ENCODE measurements around the gene SULT4A1. TPM values are rescaled to one million over a fixed set of nuclear protein-coding genes. Genes with fewer than 3 reads are reported as not detected.

The SULT4A1 gene
- polyA plus RNA-seq, 1 of the 3 experiments (the other 2 are of a cell fraction), result 3.9 TPM

DNA sequence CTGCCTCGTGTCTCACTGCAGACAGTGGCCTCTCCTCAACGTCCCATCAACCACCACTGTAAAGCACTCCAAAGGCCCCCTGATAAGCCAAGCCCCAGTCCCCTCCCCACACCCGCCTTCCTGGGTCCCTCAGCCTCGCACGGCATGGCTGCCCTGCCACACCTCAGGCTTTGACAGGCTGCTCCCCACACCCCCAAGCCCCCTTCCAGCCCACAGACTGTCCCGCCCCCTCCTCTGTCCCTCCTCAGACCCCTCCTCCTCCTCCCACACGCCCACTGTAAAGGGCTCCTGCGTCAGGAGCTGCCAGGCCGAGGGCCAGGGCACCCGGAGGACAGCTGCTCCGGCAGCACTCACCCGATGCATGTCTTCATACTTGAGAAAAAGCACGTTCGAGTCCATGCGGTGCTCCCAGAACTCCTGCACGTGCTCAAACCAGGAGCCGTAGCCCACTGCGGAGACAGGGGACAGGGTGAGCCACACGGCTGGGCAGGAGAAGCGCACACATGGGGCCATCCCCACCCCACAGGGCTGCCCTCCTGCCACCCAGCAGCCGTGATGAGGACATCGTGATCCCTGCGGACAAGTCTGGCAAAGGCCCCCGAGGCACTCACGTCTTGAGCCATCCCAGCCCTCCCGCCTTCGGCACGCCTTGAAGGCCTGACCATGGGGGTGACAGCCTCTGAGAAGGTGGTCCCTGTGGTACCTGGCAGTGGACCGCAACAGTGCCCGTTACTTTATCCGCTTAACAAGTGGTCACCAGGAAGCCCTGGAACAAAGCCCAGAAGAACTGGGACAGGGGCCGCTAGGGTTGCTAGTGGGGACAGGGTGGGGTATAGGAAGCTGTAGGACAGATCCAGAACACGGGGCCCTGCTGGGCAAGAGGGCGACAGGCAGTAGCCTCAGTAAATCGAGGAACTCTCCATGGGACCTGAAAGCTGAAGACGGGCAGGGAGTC is 28.8 kb downstream of the SULT4A1 start:
- 82% methylated on average over 10 of the region's 36 CpGs for WGBS (ENCODE audit: low lambda C conversion rate)

GRCh38 chr22:43832393-43833265 is 29.7 kb downstream of the SULT4A1 start:
- Histone ChIP-seq H3K9me2 (no peaks in the 10 kb centered on the region), H3K27ac (ENCODE audit: low read depth in 2 of 2, low read length in 1 of 2) (no peak overlapping the region), H3K4me2 (no peak overlapping the region), H3K4me3 (ENCODE audit: low read depth in 2 of 2, low read length in 1 of 2) (no peak overlapping the region), H4K20me1 (ENCODE audit: insufficient read depth) (no peaks in the 10 kb centered on the region), H3F3A (replicated peaks; ENCODE audit: insufficient read depth) (no peaks in the 10 kb centered on the region), H3K9me3 (no peaks in the 10 kb centered on the region), H3K79me2 (ENCODE audit: insufficient read depth) (no peaks in the 10 kb centered on the region), H3K27me3 (ENCODE audit: insufficient read depth) (no peaks in the 10 kb centered on the region), H2AFZ (ENCODE audit: low read depth) (no peak overlapping the region), H3K4me1 (ENCODE audit: control insufficient read depth in 1 of 2, insufficient read depth in 2 of 2, low read depth in 1 of 2, low read length in 1 of 2) (peaks cover 0 to 25% of the 10 kb centered on the region in 2 experiments; a peak in 2 of 4 replicates), H3K9ac (no peak overlapping the region), H3K36me3 (replicated peaks in 1 of 2; ENCODE audit: control insufficient read depth in 1 of 2, insufficient read depth in 2 of 2, low read length in 1 of 2) (no peaks in the 10 kb centered on the region)
- ChIA-PET POLR2A (no interaction called here), CTCF (interaction anchor here (1.5 kb wide), 1 partner anchor 16 kb away, joined by 3 read pairs; no protein-coding TSS in a partner anchor)
- TF ChIP-seq GABPA (IDR thresholded peaks at IDR 0.05; ENCODE audit: low read depth) (no peak), ZBTB33 (IDR thresholded peaks at IDR 0.05; ENCODE audit: borderline replicate concordance, low read depth) (no peak), EP300 (IDR thresholded peaks at IDR 0.05; ENCODE audit: borderline replicate concordance in 1 of 2, low read depth in 1 of 2, low read length in 1 of 2) (no peak), FOXJ3 (CRISPR knock-in tag; IDR thresholded peaks at IDR 0.05) (no peak), NRF1 (IDR thresholded peaks at IDR 0.05; ENCODE audit: low read depth, low read length) (no peak), MEF2A (IDR thresholded peaks at IDR 0.05; ENCODE audit: borderline replicate concordance, low read depth) (no peak), SMC3 (IDR thresholded peaks at IDR 0.05; ENCODE audit: low read depth, low read length) (no peak), RAD21 (IDR thresholded peaks at IDR 0.05; ENCODE audit: low read length) (no peak), JUND (IDR thresholded peaks at IDR 0.05) (no peak), RFX5 (IDR thresholded peaks at IDR 0.05; ENCODE audit: low read length) (no peak), ELF1 (IDR thresholded peaks at IDR 0.05) (no peak), TAF1 (IDR thresholded peaks at IDR 0.05; ENCODE audit: borderline replicate concordance, low read depth, low read length) (no peak), EZH2phosphoT487 (IDR thresholded peaks at IDR 0.05; ENCODE audit: borderline replicate concordance, low read depth) (no peak), MXI1 (IDR thresholded peaks at IDR 0.05; ENCODE audit: low read depth, low read length) (no peak), SIN3A (IDR thresholded peaks at IDR 0.05; ENCODE audit: borderline replicate concordance, low read depth, low read length) (no peak)
- TF ChIP-seq, protein P1, sequence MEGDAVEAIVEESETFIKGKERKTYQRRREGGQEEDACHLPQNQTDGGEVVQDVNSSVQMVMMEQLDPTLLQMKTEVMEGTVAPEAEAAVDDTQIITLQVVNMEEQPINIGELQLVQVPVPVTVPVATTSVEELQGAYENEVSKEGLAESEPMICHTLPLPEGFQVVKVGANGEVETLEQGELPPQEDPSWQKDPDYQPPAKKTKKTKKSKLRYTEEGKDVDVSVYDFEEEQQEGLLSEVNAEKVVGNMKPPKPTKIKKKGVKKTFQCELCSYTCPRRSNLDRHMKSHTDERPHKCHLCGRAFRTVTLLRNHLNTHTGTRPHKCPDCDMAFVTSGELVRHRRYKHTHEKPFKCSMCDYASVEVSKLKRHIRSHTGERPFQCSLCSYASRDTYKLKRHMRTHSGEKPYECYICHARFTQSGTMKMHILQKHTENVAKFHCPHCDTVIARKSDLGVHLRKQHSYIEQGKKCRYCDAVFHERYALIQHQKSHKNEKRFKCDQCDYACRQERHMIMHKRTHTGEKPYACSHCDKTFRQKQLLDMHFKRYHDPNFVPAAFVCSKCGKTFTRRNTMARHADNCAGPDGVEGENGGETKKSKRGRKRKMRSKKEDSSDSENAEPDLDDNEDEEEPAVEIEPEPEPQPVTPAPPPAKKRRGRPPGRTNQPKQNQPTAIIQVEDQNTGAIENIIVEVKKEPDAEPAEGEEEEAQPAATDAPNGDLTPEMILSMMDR (IDR thresholded peaks at IDR 0.05), result no peak
- TF ChIP-seq, protein P2, sequence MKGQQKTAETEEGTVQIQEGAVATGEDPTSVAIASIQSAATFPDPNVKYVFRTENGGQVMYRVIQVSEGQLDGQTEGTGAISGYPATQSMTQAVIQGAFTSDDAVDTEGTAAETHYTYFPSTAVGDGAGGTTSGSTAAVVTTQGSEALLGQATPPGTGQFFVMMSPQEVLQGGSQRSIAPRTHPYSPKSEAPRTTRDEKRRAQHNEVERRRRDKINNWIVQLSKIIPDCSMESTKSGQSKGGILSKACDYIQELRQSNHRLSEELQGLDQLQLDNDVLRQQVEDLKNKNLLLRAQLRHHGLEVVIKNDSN (IDR thresholded peaks at IDR 0.05; ENCODE audit: borderline replicate concordance, low read depth), result no peak
- TF ChIP-seq, protein P3, sequence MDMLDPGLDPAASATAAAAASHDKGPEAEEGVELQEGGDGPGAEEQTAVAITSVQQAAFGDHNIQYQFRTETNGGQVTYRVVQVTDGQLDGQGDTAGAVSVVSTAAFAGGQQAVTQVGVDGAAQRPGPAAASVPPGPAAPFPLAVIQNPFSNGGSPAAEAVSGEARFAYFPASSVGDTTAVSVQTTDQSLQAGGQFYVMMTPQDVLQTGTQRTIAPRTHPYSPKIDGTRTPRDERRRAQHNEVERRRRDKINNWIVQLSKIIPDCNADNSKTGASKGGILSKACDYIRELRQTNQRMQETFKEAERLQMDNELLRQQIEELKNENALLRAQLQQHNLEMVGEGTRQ (IDR thresholded peaks at IDR 0.05; ENCODE audit: borderline replicate concordance, low read depth, low read length), result no peak
- WGBS (ENCODE audit: low lambda C conversion rate), result no CpG with 5 or more reads among the region's 18 CpGs
- no peak for DNase-seq

More for the DNA sequence above, 28.8 kb downstream of the SULT4A1 start:
- CTCF ChIA-PET, result interaction anchor here (1.5 kb wide), 1 partner anchor 15 kb away, joined by 3 read pairs; no protein-coding TSS in a partner anchor
- H3K4me3 ChIP-seq (ENCODE audit: low read depth in 2 of 2, low read length in 1 of 2), result no peak overlapping the region
- H3K79me2 ChIP-seq (ENCODE audit: insufficient read depth), result no peaks in the 10 kb centered on the region
- DNase-seq, result no peak
- H3K27ac ChIP-seq (ENCODE audit: low read depth in 2 of 2, low read length in 1 of 2), result no peak overlapping the region
- no peak for TF ChIP-seq ELF1 (IDR thresholded peaks at IDR 0.05)
- TF ChIP-seq EP300 (IDR thresholded peaks at IDR 0.05; ENCODE audit: borderline replicate concordance in 1 of 2, low read depth in 1 of 2, low read length in 1 of 2), result no peak
- TF ChIP-seq RXRA (IDR thresholded peaks at IDR 0.05; ENCODE audit: borderline replicate concordance, low read depth), result no peak
- no peaks in the 10 kb centered on the region for H3F3A ChIP-seq (replicated peaks; ENCODE audit: insufficient read depth)
- H4K20me1 ChIP-seq (ENCODE audit: insufficient read depth), result no peaks in the 10 kb centered on the region
- POLR2A ChIA-PET, result no interaction called here
- H3K9ac ChIP-seq, result no peak overlapping the region
- no peaks in the 10 kb centered on the region for H3K9me3 ChIP-seq
- H3K4me2 ChIP-seq, result no peak overlapping the region
- peaks cover 0 to 20% of the 10 kb centered on the region in 2 experiments; a peak in 2 of 4 replicates for H3K4me1 ChIP-seq (ENCODE audit: control insufficient read depth in 1 of 2, insufficient read depth in 2 of 2, low read depth in 1 of 2, low read length in 1 of 2)
- no peaks in the 10 kb centered on the region for H3K36me3 ChIP-seq (replicated peaks in 1 of 2; ENCODE audit: control insufficient read depth in 1 of 2, insufficient read depth in 2 of 2, low read length in 1 of 2)
- no peaks in the 10 kb centered on the region for H3K27me3 ChIP-seq (ENCODE audit: insufficient read depth)
- H2AFZ ChIP-seq (ENCODE audit: low read depth), result no peak overlapping the region
- H3K9me2 ChIP-seq, result no peaks in the 10 kb centered on the region

Data from SK-N-SH (cell line).